GM20000 (cell line): ENCODE measurements around the gene SLC16A6.

ENCODE experiments used
- DNase-seq: peaks from one replicate; pipeline ENCODE4 v3.0.0; 2012; ENCODE audit warnings: low spot score
- CTCF ChIP-seq: IDR thresholded peaks from 2 replicates; pipeline ENCODE4 v1.5.1; 2012; ENCODE audit warnings: mild to moderate bottlenecking, control low read depth; ENCODE audit errors: extremely low read depth, missing control alignments

Gene SLC16A6

GRCh38 chr17:68307443-68307842 is 16.5 kb upstream of the SLC16A6 start:
- TF ChIP-seq CTCF: no peak
- DNase-seq: no peak

- no peak for DNase-seq
- TF ChIP-seq CTCF: no peak
Measured at GRCh38 chr17:68306819-68307218, 15.9 kb upstream of the SLC16A6 start.

DNA sequence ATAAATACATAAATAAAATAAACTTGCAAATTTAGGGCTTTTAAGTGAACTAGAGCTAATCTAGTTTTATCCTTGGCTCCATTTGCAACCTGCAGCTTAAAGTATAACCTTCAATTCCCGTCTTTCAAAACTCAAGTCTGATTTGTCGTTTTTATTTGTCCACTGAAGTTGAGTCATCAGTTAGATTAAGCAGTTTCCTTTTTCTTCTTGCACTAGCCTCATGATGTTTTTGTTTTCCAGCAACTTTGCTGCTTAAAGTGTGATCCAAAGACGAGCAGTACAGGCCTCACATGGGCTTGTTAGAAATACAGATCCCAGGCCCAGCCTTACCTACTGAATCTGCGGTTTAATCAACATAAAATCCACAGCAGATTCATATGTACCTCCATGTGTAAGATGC is 14.2 kb upstream of the SLC16A6 start:
- no peak for DNase-seq
- no peak for TF ChIP-seq CTCF

GRCh38 chr17:68304706-68305105 is 13.8 kb upstream of the SLC16A6 start:
- no peak for TF ChIP-seq CTCF
- no peak for DNase-seq

GRCh38 chr17:68302666-68303065 is 11.7 kb upstream of the SLC16A6 start:
- TF ChIP-seq CTCF: no peak
- DNase-seq: no peak

DNA sequence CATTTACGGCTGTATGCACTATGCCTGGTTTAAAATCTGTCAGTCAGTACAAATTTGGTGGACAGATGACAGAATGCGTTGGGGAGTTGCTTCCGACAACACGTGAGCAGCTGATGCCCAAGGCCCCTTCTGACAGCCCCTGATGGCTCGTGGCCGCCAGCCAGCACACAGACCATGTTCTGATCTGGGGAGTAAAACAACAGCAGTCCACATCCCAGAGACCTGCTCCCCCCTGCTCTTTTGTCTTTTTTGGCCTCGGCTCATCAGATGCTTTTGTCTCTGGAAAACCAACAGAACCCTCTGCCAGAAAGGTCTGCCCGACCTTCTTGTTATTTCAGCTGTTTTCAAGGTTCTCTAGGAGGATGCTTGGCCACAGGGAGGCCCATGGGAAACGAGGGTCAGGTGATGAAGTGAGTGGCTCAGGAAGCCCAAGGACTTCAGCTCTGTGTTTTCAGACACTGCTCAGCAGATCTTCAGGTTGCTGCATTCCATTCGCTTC is 11.2 kb upstream of the SLC16A6 start:
- no peak for TF ChIP-seq CTCF
- no peak for DNase-seq

DNA sequence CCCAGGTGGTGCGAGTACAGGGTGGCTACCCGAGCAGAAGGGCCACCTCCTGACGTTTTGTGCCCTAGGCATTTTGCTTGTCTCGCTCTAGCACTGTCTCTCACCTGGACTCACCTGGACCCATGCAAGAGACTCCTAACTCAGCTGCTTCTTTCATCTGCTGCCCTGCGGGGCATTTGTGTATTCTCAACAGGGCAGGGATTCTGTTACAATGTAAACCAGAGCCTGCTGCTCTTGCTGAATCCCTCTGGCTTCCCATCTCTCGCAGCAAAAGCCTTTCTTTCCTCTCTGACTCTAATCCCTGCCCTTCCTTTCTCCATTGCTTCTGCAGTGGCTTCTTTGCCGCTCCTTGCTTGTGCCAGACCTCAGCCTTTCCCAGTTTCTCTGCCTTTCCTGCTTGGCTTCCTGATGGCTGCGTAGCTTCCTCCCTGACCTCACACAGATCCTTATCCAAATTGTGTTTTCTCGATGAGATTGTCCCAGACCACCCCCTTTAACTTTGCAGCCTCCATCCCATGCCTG is 10.6 kb upstream of the SLC16A6 start:
- TF ChIP-seq CTCF: no peak
- DNase-seq: no peak
